Gastrocnemius medialis (tissue), 4 donors: ENCODE data around the gene CTIF.

Source experiments
- POLR2A ChIP-seq, 2 donors: fragments of 450-650 bp; IDR thresholded peaks; one replicate each; pipeline ENCODE4 v1.6.1; 2017; ENCODE audit warnings: antibody characterized with exemption in 2 of 2, mild to moderate bottlenecking in 2 of 2, moderate library complexity in 2 of 2
- TF ChIP-seq, protein P1 (sequence below), 5 experiments: fragments of 450-650 bp in 3 of 5; fragments of 200-600 bp in 2 of 5; sonication (generic) in 2 of 5; IDR thresholded peaks in 4 of 5; conservative IDR thresholded peaks in 1 of 5; 1 replicate in 4 of 5; 2 replicates in 1 of 5; pipeline ENCODE4 v1.5.1; 2016 to 2019; ENCODE audit warnings: antibody characterized with exemption in 5 of 5, mild to moderate bottlenecking in 3 of 5, moderate library complexity in 3 of 5

DNA sequence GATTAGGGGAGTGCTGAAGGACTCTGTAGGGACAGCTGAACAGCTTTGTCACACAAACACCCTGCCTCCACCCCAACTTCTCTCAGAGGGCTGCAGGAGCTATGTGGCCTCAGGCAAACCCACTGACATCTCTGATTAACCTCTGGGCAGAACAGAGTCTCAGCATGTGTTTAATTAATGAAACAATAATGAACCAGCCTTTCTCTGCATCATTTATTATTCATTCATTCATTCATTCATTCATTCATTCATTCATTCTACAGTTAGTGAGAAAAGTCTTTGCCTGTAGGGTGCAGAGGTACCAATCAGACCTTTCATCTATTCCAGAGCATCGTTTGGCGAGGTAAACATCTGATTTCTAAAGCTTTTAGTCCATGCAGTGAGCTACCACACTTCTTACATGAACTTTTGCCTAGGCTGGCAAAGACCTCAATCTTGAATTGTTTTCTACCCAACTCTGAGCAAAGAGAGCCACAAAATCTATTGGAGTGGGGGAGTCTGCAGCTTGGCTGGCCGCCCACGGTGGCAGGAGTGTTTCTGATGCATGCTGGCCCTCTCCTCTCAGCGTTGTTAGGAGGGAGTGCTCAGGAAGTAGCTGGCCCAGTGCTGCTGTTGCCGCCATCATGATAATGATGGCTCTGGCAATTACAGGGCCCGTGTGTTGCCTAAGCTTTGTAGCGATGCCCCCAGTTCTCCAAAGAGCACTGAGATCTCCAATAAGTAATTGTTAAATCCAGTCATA lies 213.1 kb downstream of the CTIF start:
- TF ChIP-seq, protein P1, sequence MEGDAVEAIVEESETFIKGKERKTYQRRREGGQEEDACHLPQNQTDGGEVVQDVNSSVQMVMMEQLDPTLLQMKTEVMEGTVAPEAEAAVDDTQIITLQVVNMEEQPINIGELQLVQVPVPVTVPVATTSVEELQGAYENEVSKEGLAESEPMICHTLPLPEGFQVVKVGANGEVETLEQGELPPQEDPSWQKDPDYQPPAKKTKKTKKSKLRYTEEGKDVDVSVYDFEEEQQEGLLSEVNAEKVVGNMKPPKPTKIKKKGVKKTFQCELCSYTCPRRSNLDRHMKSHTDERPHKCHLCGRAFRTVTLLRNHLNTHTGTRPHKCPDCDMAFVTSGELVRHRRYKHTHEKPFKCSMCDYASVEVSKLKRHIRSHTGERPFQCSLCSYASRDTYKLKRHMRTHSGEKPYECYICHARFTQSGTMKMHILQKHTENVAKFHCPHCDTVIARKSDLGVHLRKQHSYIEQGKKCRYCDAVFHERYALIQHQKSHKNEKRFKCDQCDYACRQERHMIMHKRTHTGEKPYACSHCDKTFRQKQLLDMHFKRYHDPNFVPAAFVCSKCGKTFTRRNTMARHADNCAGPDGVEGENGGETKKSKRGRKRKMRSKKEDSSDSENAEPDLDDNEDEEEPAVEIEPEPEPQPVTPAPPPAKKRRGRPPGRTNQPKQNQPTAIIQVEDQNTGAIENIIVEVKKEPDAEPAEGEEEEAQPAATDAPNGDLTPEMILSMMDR (IDR thresholded peaks at IDR 0.05 in 4 of 5, conservative IDR thresholded peaks at IDR 0.05 in 1 of 5) = no peak
- TF ChIP-seq POLR2A (IDR thresholded peaks at IDR 0.05) = no peak
